Measurements from ENCODE around the gene IDH1.
"Not testable (repeated sequence)": the region's sequence is repeated elsewhere in the genome, so short reads cannot be mapped to it uniquely, and the experiment has no call there.

Gene IDH1

GRCh38 chr2:208221873-208222272 is 33.0 kb downstream of the IDH1 start:
- not testable (repeated sequence) for DNase-seq, ATAC-seq

- no peak for DNase-seq
- ATAC-seq, result no peak
Observed at GRCh38 chr2:208210688-208211451, 44.0 kb downstream of the IDH1 start.

- ATAC-seq (no peak), DNase-seq (no peak)
Observed at GRCh38 chr2:208208335-208209085, 46.4 kb downstream of the IDH1 start.

- DNase-seq (no peak), ATAC-seq (no peak)
Observed at GRCh38 chr2:208207769-208208168, 47.1 kb downstream of the IDH1 start.

- ATAC-seq, result no peak
- DNase-seq, result no peak
Observed at GRCh38 chr2:208204166-208204565, 50.7 kb downstream of the IDH1 start.

- no peak for DNase-seq
Observed at GRCh38 chr2:208195531-208195930, 59.3 kb downstream of the IDH1 start.

GRCh38 chr2:208192611-208193236 is 62.1 kb downstream of the IDH1 start:
- DNase-seq, result no peak
- ATAC-seq, result no peak

More at GRCh38 chr2:208195531-208195930, 59.3 kb downstream of the IDH1 start:
- ATAC-seq, result no peak

GRCh38 chr2:208189810-208190503 is 64.9 kb downstream of the IDH1 start, which contains the start of gene C2orf80:
Gene C2orf80 (minus strand): TSS chr2:208190030. CDS start chr2:208186986, 3,044 bp downstream.
- DNase-seq, result no peak
- no peak for ATAC-seq

- ATAC-seq (no peak), DNase-seq (no peak)
Observed at GRCh38 chr2:208189069-208189809, 65.6 kb downstream of the IDH1 start.

- ATAC-seq (no peak), DNase-seq (no peak)
Observed at GRCh38 chr2:208186893-208187292, 68.0 kb downstream of the IDH1 start.

- DNase-seq (no peak), ATAC-seq (no peak)
Observed at GRCh38 chr2:208186465-208186864, 68.4 kb downstream of the IDH1 start.

Measured in stimulated activated naive CD8-positive, alpha-beta T cell treated with anti-CD3 and anti-CD28 coated beads, Interleukin-15, Interleukin-2, amounts not matched to agents 100 U/mL and 50 U/mL, for 24 hours (primary cell).